Astrocyte (in vitro differentiated cells and primary cell): ENCODE results near the gene SLC22A4. TPM values are rescaled to one million over a fixed set of nuclear protein-coding genes. Genes with fewer than 3 reads are reported as not detected.

ENCODE experiments used
- DNase-seq: peaks from one replicate; pipeline ENCODE4 v3.0.0-alpha.2; 2010; ENCODE audit warnings: low read depth
- FAIRE-seq: peaks from 2 replicates; lab custom pipeline; 2011; peaks lifted over from hg19 to GRCh38; lab: Jason Lieb, UNC
- H2AFZ ChIP-seq: 2 replicates; pipeline ENCODE4 v1.6.0; 2012; ENCODE audit warnings: low read depth, low read length, inconsistent platforms
- H3K27ac ChIP-seq: 2 replicates; pipeline ENCODE4 v1.5.1; 2011; ENCODE audit warnings: low read depth, low read length, inconsistent platforms
- H3K27me3 ChIP-seq: 2 replicates; pipeline ENCODE4 v1.6.0; 2011; ENCODE audit warnings: low read length, inconsistent platforms; ENCODE audit not compliant: insufficient read depth
- H3K36me3 ChIP-seq: 2 replicates; pipeline ENCODE4 v1.5.1; 2011; ENCODE audit warnings: low read length, inconsistent platforms; ENCODE audit not compliant: insufficient read depth
- H3K4me1 ChIP-seq: 2 replicates; pipeline ENCODE4 v1.5.1; 2011; ENCODE audit warnings: low read length, inconsistent platforms; ENCODE audit not compliant: insufficient read depth
- H3K4me2 ChIP-seq: 2 replicates; pipeline ENCODE4 v1.6.0; 2012; ENCODE audit warnings: low read length, inconsistent platforms
- H3K4me3 ChIP-seq: 2 replicates; pipeline ENCODE4 v1.5.1; 2011; ENCODE audit warnings: low read depth, mild to moderate bottlenecking, low read length, inconsistent platforms; ENCODE audit not compliant: insufficient read depth
- H3K79me2 ChIP-seq: 2 replicates; pipeline ENCODE4 v1.6.0; 2012; ENCODE audit warnings: mild to moderate bottlenecking, low read length, inconsistent platforms; ENCODE audit not compliant: insufficient read depth
- H3K9ac ChIP-seq: 2 replicates; pipeline ENCODE4 v1.6.0; 2012; ENCODE audit warnings: mild to moderate bottlenecking, low read length, inconsistent platforms
- H3K9me3 ChIP-seq: 2 replicates; pipeline ENCODE4 v1.5.1; 2012; ENCODE audit warnings: low read depth, mild to moderate bottlenecking, low read length, inconsistent platforms; ENCODE audit not compliant: insufficient read depth
- H4K20me1 ChIP-seq: 2 replicates; pipeline ENCODE4 v1.6.0; 2012; ENCODE audit warnings: low read length, inconsistent platforms; ENCODE audit not compliant: insufficient read depth
- H3K27ac Mint-ChIP-seq: one replicate; pipeline ENCODE4 v1.8.0; 2021; ENCODE audit warnings: mild to moderate bottlenecking, mixed read lengths; ENCODE audit not compliant: unreplicated experiment
- H3K27me3 Mint-ChIP-seq: one replicate; pipeline ENCODE4 v1.8.0; 2021; ENCODE audit warnings: low read depth, mixed read lengths; ENCODE audit not compliant: unreplicated experiment
- H3K36me3 Mint-ChIP-seq: one replicate; pipeline ENCODE4 v1.8.0; 2021; ENCODE audit warnings: low read depth, mixed read lengths; ENCODE audit not compliant: unreplicated experiment
- H3K4me1 Mint-ChIP-seq: one replicate; pipeline ENCODE4 v1.8.0; 2021; ENCODE audit warnings: low read depth, mixed read lengths; ENCODE audit not compliant: unreplicated experiment
- H3K4me3 Mint-ChIP-seq: one replicate; pipeline ENCODE4 v1.8.0; 2021; ENCODE audit warnings: mild to moderate bottlenecking, moderate library complexity, mixed read lengths; ENCODE audit not compliant: unreplicated experiment
- H3K9me3 Mint-ChIP-seq: one replicate; pipeline ENCODE4 v1.8.0; 2021; ENCODE audit warnings: mild to moderate bottlenecking, mixed read lengths; ENCODE audit not compliant: unreplicated experiment
- EZH2 ChIP-seq: IDR thresholded peaks from 2 replicates; pipeline ENCODE4 v1.6.1; 2012; ENCODE audit warnings: mild to moderate bottlenecking, low read length, inconsistent platforms; ENCODE audit not compliant: insufficient read depth
- total RNA-seq: library from RNA; stranded (reverse); gene quantifications from 2 replicates; pipeline ENCODE4 v1.2.1, GENCODE V29; 2021
- TF ChIP-seq, protein P1 (sequence below): IDR thresholded peaks from 2 replicates; pipeline ENCODE4 v1.5.1; 2011; ENCODE audit warnings: low read depth, mild to moderate bottlenecking, inconsistent platforms, low read length, moderate library complexity; ENCODE audit not compliant: insufficient read depth

Gene SLC22A4
- total RNA-seq, 1 donor from 2014 or later = 4.5 TPM

- Histone ChIP-seq H4K20me1 (no peaks in the 10 kb centered on the region), H3K4me1 (peaks cover 5% of the 10 kb centered on the region), H3K4me2 (no peak overlapping the region), H3K79me2 (no peaks in the 10 kb centered on the region), H2AFZ (no peak overlapping the region), H3K27ac (no peak overlapping the region), H3K9me3 (no peaks in the 10 kb centered on the region), H3K9ac (no peak overlapping the region), H3K36me3 (no peaks in the 10 kb centered on the region), H3K27me3 (no peaks in the 10 kb centered on the region), H3K4me3 (no peak overlapping the region)
- Mint-ChIP-seq H3K9me3 (peaks cover 2% of the 10 kb centered on the region), H3K27ac (no peak overlapping the region), H3K4me3 (no peak overlapping the region), H3K4me1 (peaks cover 6% of the 10 kb centered on the region), H3K27me3 (peaks cover 9% of the 10 kb centered on the region), H3K36me3 (peaks cover 6% of the 10 kb centered on the region)
- FAIRE-seq (no peak), DNase-seq (no peak)
- no peak for TF ChIP-seq EZH2
- TF ChIP-seq, protein P1, sequence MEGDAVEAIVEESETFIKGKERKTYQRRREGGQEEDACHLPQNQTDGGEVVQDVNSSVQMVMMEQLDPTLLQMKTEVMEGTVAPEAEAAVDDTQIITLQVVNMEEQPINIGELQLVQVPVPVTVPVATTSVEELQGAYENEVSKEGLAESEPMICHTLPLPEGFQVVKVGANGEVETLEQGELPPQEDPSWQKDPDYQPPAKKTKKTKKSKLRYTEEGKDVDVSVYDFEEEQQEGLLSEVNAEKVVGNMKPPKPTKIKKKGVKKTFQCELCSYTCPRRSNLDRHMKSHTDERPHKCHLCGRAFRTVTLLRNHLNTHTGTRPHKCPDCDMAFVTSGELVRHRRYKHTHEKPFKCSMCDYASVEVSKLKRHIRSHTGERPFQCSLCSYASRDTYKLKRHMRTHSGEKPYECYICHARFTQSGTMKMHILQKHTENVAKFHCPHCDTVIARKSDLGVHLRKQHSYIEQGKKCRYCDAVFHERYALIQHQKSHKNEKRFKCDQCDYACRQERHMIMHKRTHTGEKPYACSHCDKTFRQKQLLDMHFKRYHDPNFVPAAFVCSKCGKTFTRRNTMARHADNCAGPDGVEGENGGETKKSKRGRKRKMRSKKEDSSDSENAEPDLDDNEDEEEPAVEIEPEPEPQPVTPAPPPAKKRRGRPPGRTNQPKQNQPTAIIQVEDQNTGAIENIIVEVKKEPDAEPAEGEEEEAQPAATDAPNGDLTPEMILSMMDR = no peak
Measured at GRCh38 chr5:132380741-132381140, 86.5 kb downstream of the SLC22A4 start.

DNA sequence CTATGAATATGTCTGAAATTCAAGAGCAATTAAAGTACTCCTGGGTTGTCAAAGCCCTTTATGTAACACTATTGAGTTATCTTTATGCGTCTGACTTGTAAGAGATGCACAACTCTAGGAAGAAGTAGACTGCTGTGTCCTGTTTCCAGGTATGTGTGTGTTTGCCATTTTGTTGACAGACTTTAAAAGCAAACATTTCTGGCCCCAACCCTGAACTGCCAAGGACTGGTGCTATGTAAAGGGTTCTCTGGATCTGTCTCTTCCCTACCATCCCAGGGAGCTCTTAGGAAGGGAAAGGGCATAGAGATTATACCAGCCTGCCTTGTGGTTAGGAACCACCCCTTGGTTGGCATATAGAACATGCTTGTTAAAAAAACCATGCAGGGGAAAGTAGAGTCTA, 87.4 kb downstream of the SLC22A4 start:
- no peak for FAIRE-seq

DNA sequence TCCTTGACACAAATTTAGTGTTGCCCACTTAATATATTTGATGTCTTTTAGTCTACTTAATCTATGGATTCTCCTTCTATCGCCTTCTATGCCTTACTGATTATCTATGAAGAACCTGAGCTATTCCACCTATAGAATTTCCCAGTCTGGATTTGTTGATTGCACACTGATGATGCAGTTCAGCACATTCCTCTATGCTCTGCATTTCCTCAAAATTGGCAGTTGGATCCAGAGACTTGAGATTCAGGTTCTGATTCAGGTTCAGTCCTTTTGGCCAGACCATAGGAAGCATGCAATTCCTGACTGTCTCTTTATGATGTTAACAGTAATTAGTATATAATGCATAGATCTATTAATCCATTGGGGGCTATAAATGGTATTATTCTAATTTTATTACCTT, 89.1 kb downstream of the SLC22A4 start:
- no peak overlapping the region for H3K27ac ChIP-seq
- TF ChIP-seq EZH2 = no peak
- TF ChIP-seq, protein P1 = no peak
- no peak overlapping the region for H3K9ac ChIP-seq
- no peaks in the 10 kb centered on the region for H3K27me3 ChIP-seq
- H3K27ac Mint-ChIP-seq = no peak overlapping the region
- no peaks in the 10 kb centered on the region for H3K79me2 ChIP-seq
- H3K4me3 ChIP-seq = no peak overlapping the region
- H3K9me3 Mint-ChIP-seq = peaks cover 2% of the 10 kb centered on the region
- no peak overlapping the region for H2AFZ ChIP-seq
- no peaks in the 10 kb centered on the region for H3K9me3 ChIP-seq
- H3K4me3 Mint-ChIP-seq = no peak overlapping the region
- peaks cover 3% of the 10 kb centered on the region for H3K36me3 Mint-ChIP-seq
- H3K4me1 Mint-ChIP-seq = peaks cover 27% of the 10 kb centered on the region
- FAIRE-seq = no peak
- no peak for DNase-seq
- H4K20me1 ChIP-seq = no peaks in the 10 kb centered on the region
- peaks cover 2% of the 10 kb centered on the region for H3K27me3 Mint-ChIP-seq
- H3K4me1 ChIP-seq = peaks cover 22% of the 10 kb centered on the region
- no peak overlapping the region for H3K4me2 ChIP-seq
- no peaks in the 10 kb centered on the region for H3K36me3 ChIP-seq

More for the DNA sequence above, 87.4 kb downstream of the SLC22A4 start:
- Histone ChIP-seq H3K4me2 (no peak overlapping the region), H3K36me3 (no peaks in the 10 kb centered on the region), H3K9me3 (no peaks in the 10 kb centered on the region), H3K4me1 (peaks cover 6% of the 10 kb centered on the region), H3K4me3 (no peak overlapping the region), H2AFZ (no peak overlapping the region), H3K79me2 (no peaks in the 10 kb centered on the region), H3K27me3 (no peaks in the 10 kb centered on the region), H3K9ac (no peak overlapping the region), H4K20me1 (no peaks in the 10 kb centered on the region), H3K27ac (no peak overlapping the region)
- DNase-seq = no peak
- TF ChIP-seq, protein P1 = no peak
- TF ChIP-seq EZH2 = no peak
- Mint-ChIP-seq H3K27me3 (peaks cover 4% of the 10 kb centered on the region), H3K4me1 (peaks cover 13% of the 10 kb centered on the region), H3K4me3 (no peak overlapping the region), H3K27ac (no peak overlapping the region), H3K36me3 (peaks cover 6% of the 10 kb centered on the region), H3K9me3 (peaks cover 2% of the 10 kb centered on the region)
